Loucy (cell line): ENCODE data around the gene BCAS3.

Experiments used
- CTCF ChIP-seq: fragments of 200-600 bp; sonication (generic); conservative IDR thresholded peaks from 2 replicates; pipeline ENCODE4 v1.5.1; 2014; ENCODE audit warnings: mild to moderate bottlenecking, antibody characterized with exemption, low read length
- EZH2phosphoT487 ChIP-seq: fragments of 200-600 bp; IDR thresholded peaks from 2 replicates; pipeline ENCODE4 v1.6.1; 2018; ENCODE audit warnings: antibody characterized with exemption, mild to moderate bottlenecking, moderate library complexity, borderline replicate concordance

- no peak for TF ChIP-seq CTCF
- no peak for TF ChIP-seq EZH2phosphoT487
Measured at GRCh38 chr17:61411261-61412142, 733.9 kb downstream of the BCAS3 start.
